G401.6 (cell line): ENCODE data around the gene HOXD13.

Experiments
- FAIRE-seq: peaks from 2 replicates; lab custom pipeline; 2012; peaks lifted over from hg19 to GRCh38; lab: Jason Lieb, UNC

Gene HOXD13

DNA sequence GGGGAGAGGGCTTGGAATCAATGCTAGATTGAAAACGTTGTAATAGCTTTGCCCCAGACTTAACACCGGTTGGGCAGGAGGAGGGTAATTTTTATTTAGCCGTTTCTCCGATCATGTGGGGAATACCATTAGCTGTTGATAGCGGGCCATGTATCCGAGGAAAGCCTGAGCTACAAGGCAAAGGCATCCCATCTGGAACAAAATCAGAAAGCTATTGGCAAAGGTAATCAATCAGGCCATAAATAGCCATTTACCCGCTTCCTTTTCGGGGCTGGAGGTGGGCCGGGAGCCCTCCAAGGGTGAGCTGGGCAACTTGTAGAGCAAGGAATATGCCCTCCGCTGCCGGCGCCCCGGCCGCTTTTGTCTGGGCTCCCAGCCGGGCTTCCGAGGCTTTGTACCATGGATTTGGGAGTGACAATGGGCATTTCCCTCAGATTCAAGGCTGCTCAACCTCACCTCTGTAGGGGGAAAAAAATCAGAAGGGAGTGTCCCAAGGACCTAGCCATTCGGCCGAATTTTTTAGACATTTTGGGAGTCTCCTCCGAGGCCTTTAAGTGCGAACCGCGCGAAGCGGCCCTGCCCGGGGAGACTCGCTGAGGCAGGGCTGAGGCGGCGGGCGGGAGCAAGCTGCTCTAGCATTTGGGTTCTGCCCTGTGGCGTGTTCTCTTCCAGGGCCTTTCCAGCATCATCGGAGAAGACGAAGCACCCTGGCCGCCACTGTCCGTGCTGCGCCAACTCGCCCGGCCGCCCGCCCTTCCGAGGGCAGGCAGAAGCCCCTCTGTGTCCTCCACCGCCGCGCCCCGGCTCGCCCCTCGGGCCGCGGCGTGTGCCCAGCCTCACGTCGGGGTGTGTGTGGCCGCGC is 28.9 kb downstream of the HOXD13 start:
- FAIRE-seq: no peak

DNA sequence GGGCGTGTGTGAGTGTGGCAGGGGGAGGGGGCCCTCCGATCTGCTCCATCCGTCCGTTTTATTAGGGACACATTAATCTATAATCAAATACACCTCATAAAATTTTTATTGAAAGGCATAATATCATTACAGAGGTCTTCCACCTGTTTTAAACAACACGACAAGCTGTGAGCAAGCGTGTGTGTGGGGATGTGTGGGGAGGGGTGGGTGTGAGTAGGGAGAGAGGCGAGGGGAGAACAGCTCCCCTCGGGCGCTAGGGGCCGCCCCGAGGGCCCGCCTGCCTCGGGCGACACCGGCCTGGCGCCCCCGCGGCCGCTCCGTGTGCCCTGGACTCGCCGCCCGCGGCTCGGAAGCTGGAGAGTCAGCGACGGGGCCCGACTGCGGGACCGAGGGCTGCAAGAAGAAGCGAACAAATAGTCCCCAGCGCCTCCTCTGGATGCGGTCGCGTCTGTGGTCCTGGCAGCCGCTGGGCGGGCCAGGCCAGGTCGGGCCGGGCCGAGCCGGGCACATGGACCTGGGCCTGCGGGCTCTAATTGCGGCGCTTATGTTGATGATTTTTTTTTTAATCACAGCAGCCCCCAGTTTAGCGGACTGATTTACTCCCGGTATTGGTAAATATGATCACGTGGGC is 29.6 kb downstream of the HOXD13 start:
- no peak for FAIRE-seq

DNA sequence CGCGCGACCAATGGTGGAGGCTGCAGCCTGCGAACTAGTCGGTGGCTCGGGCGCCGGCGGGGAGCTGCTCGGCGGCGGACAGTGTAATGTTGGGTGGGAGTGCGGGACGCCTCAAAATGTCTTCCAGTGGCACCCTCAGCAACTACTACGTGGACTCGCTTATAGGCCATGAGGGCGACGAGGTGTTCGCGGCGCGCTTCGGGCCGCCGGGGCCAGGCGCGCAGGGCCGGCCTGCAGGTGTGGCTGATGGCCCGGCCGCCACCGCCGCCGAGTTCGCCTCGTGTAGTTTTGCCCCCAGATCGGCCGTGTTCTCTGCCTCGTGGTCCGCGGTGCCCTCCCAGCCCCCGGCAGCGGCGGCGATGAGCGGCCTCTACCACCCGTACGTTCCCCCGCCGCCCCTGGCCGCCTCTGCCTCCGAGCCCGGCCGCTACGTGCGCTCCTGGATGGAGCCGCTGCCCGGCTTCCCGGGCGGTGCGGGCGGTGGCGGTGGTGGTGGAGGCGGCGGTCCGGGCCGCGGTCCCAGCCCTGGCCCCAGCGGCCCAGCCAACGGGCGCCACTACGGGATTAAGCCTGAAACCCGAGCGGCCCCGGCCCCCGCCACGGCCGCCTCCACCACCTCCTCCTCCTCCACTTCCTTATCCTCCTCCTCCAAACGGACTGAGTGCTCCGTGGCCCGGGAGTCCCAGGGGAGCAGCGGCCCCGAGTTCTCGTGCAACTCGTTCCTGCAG is 30.3 kb downstream of the HOXD13 start, which contains the start of gene HOXD9:
TSS of gene HOXD9 (plus strand) at position 37 of the 728 bp plus-strand sequence. CDS start at position 87, 50 bp downstream.
- no peak for FAIRE-seq

DNA sequence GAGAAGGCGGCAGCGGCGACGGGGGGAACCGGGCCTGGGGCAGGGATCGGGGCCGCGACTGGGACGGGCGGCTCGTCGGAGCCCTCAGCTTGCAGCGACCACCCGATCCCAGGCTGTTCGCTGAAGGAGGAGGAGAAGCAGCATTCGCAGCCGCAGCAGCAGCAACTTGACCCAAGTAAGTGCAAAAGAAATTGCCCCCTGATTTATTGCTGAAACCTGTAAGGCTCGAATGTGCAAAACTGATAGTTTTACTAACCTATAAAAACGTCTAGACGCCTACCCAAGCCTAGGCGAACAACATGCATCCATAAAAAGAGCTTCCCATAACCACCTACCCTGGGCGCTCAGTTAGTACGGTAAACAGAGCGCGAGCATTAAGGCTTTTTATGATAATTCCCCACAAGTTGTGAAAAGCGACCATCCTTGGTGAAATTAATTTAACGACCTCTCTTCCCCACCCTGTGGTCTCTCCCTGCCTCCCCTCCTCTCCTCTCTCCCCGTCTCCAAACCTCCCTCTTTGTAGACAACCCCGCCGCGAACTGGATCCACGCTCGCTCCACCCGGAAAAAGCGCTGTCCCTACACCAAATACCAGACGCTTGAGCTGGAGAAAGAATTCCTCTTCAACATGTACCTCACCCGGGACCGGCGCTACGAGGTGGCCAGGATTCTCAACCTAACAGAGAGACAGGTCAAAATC is 31.0 kb downstream of the HOXD13 start:
- FAIRE-seq: no peak

DNA sequence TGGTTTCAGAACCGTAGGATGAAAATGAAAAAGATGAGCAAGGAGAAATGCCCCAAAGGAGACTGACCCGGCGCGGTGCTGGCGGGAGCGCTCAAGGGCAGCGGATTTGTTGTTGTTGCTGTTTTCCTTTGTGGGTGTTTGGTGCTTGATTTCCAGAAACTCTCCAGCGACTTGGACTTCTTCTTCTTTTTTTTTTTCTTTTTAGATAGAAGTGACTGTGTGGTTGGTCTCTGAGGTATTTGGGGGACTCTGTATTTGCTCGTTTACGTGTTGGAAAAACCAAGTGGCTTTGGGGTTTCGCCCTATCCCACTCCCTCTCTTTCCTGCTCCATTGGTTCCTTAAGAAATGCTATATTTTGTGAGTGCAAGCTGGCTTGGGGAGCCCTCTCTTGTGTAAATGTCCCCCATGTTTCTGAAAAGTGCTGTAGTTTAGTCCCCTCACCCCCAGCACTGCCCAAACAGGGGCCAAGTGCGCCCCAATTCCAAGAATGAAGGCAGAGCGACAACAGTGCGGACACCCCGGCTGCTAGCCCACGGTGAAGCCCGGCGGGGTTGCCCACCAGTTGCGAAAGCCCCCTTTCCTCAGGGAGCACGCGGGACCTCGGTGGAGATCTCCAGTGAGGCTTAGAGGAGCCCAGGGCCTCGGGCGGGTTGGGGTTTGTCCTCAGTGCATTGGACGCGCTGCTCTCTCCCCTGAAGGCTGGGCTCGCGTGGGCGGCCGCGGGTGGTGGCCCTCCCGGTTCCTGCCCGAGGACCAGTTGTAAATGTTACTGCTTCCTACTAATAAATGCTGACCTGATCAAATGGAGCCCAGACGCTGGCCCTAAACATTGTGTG is 31.8 kb downstream of the HOXD13 start:
- FAIRE-seq: no peak

DNA sequence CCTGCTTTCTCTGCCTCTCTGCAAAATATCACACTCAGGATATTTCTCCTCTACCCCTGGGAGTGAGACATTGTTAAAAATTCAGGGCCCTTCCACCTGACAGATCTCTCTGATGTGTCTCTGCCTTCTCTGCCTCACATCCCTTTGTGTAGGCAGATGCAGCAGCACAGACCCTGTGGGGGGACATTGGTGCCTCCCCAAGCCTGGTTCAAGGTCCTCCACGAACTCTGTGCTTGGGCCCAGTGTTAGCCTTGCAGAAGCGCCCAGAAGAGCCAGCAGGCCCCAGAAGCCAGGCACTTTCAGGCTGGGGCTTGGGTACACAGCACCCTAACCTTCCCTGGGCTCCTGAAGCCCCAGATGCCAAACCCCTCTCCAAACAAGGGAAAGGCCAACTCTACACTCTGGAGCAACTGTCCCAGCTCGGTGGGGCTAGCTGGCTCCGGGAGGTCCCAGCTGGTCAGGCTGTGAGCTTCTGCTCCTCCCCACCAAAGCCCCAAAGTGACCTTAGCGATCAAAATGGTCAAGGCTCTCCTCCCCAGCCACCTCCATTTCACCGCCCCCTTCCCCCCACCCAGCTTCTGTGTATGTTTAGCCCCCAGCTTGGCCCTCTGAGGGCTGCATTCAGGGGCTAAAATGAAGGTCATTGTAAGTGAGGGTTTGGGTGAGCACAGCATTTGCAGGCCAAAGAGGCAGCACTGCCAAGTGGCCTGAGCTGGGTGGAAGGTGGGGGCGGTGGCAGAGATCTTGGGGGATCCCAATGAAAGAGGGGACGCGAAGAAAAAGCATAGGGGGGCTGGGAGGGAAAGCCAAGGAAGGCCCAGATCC is 32.6 kb downstream of the HOXD13 start:
- no peak for FAIRE-seq

DNA sequence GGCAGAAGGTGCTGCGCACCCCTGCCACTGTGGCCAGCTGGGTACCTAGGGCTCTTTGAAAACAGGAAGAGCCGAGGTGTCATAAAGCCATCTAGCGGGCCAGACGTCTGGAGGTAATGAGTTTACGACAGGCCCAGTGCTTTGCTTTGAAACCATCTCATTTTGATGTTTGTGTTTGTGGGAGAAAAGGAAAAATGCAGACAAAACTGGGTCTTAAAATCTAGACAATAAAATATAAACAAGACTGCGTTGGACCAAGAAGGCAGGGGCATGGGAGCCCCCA is 33.2 kb downstream of the HOXD13 start:
- FAIRE-seq: no peak

DNA sequence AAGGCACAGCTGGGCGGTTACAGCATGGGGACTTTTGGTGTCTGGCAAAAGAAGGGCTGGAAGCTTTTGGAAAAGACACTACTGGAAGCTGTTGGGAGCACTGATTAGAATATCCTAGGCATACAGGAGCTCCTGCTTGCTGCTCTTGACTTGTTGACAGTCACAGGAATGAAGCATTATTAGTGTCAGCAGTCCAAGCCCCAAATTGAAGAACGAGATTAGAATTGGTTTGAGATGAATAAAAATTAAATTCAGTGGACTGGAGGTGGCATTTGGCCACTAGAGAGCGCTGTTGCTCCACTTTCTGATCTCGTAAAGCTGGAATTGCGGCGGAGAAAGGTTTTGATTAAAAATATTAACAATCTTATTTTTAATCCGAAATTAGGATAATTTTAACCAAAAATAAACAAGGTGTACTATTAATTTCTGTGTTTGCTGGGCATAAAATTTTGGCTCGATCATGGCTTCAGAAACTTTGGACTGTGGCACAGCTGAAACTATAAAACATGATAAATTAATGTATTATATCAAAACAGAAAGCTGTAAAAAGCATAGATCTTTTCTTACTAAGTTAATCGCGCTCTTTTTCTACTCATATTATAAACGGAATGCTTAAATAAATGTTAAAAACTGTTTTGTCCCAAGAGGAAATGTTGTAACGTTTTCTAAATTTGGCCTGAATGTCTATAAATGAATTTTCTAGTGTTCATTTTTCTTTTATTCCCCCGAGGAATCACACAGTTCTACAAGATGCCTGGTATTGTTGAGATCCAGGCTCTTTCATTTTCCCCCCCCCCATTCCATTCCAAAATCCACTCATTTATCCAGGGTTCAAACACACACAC is 34.6 kb downstream of the HOXD13 start:
- peak; percentile 86 for FAIRE-seq

DNA sequence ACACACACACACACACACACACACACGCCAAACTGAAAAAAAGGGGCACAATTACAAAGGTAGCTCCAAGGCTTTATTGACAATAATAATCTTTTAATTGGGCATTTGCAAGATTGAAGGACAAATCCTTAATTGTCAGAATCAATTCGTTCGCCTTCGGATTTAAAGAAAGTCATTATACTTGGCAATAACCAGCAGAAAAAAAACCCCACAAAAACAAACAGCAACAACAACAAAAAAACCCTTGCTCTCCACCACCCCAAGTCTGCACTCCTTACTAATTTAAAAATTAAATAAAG is 35.2 kb downstream of the HOXD13 start:
- FAIRE-seq: no peak

DNA sequence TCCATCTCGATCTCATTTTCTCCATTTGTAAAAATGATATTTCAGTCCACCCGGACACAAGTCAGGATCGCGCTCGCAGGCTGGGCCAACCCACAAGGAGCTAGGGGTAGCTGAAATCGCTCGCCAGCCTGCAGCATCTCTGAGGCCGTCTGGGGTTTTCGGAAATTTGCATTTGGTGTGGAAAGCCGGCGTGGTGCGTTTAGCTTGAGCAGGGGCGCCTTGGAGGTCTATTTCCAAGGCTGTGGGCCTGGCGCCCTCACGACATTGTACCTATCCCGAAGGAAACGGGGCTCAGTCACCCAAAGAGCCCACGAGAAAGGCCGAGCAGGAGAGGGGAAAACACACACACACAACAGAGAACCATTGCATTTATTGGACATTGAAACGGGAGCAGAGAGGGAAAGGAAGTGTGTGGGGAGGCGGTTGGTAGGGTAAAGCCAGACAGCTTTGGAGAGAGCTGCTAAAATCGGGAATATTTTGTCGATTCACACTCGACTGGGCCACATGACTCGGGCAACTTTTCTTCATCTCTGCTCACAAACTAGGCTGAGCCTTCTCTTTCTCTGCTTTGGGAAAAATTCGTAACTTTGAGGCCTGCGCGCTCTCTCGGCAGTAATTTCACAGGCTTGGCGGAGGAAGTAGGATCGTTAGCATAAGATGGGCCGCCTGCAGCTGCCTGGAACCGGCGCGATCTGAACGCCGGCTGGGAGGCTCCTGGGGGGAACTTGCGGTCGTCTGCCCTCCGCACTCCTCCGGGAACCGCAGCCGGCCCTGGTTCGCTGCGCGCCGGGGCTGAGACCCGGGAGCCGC is 35.9 kb downstream of the HOXD13 start:
- no peak for FAIRE-seq

DNA sequence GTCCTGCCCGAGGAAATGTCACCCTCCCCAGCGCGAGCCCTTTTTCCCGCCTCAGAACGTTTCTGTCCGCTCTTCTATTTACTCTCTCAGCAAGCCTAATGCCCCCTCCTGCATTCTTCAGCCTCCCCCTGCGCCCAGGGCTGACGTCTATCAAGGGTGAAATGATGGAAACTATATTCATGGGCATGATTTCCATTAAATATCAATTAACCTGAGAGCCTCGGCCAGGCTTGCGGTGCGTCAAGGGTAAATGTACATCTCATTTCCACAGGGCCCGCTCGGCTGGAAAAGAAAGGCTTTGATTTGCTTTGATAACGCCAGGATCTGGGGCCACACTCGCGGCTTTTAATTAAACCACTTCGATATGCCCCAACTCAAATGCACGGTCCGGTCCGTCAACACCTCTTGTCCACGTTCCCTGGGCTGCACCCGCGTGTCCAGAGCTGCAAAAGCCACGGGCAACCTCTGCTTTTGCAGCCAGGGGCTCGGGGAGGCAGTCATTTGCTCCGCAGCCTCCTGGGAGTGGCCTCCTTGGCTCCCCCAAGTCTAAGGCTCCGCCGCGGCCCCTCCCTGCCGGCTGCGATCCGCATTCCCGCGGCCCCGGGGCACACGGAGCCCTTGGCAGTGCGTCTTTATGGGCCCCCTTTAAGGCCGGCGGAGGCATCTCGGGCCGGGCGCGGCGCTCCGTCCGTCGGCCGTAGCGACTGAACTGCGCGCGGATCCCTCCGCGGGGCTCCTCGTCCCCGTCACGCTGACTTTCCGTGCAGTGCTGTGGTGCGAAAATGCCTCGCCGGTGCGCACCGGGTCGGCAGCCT is 36.7 kb downstream of the HOXD13 start, which contains the start of gene HOXD8:
TSS of gene HOXD8 (plus strand) at position 724 of the 815 bp plus-strand sequence. CDS start 662 bp downstream, outside the sequence.
- no peak for FAIRE-seq

DNA sequence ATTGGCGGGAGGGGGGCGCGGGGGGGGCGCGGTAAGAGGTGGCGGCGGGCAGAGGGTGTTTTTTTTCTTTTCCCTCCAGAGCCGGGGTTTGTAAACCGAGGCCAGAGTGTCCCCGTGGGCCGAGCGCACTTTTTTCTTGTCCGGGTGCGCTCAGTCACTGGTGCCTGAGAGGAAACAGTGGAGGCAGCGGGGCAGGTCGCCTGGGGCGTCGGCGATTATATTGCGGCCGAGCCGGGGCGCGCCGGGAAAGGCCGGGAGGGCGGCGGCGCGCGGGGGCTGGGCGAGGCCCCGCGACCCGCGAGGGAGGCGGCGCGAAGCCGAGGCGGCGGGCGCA is 37.3 kb downstream of the HOXD13 start:
- FAIRE-seq: no peak

DNA sequence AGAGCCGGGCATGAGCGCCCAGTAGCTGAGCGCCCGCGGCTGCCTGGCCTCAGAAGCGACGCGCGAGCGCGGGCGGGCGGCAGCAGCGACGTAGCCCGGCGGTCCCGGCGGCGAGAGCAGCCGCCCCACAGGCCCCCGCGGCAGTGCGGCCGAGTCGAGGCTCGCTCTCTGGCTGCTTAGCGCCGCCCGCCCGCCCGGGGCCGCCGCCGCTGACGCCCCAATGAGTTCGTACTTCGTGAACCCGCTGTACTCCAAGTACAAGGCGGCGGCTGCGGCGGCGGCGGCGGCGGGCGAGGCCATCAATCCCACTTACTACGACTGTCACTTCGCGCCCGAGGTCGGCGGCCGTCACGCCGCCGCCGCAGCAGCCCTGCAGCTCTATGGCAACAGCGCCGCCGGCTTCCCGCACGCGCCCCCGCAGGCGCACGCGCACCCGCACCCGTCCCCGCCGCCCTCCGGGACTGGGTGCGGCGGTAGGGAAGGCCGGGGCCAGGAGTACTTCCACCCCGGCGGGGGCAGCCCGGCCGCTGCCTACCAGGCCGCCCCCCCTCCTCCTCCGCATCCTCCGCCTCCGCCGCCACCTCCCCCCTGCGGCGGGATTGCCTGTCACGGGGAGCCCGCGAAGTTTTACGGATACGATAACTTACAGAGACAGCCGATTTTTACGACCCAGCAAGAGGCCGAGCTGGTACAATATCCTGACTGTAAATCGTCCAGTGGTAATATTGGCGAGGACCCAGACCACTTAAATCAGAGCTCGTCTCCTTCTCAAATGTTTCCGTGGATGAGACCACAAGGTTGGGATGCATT is 37.8 kb downstream of the HOXD13 start:
- FAIRE-seq: no peak

DNA sequence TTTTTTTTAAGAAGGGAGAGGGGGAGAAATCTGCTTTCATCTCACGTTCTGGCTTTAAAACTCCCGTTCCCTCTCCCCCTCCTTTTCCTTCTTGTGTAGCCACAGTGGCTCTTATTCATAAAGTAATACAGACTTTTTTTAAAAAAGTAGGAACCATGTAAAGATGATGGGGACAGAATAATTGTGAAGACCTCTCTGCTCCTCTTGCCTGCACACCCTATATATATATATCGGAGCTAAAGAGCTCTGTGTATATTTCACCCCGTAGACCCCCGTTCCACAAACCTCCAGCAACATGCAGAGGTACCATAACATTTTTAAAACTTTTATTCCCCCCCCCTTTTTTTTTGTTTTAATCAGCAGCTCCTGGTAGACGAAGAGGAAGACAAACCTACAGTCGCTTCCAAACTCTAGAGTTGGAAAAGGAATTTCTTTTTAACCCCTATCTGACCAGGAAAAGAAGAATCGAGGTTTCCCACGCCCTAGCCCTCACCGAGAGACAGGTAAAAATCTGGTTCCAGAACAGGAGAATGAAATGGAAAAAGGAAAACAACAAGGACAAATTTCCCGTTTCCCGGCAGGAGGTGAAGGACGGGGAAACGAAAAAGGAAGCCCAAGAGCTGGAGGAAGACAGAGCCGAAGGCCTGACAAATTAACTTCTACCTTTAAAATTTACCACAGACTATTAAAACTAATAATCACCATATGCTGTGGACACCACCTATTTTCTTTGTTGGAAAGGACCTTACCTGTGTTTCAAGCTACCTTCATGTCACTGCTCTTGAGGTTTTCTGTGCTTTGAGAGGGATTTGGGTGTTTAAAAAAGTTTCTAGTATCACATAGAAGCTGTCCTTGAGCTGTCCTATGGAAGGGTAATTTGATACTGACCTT is 38.7 kb downstream of the HOXD13 start:
- no peak for FAIRE-seq

DNA sequence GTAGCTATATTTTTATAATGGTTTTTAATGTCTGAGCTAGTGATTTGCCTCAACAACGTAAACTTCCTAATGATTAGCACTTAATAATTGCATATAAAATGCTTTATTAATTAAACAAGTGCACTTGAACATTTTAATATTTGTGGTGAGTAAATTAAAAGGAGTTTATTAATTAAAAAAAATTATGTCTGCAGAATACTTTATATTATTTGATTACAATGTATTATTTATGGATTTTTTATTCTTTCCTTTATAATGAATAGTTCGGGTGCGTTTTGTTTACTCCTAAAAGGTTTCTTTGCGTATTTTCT is 39.3 kb downstream of the HOXD13 start:
- FAIRE-seq: peak; percentile 19
